Esophagus squamous epithelium (tissue), 4 donors: ENCODE measurements around the gene TOX2.

Experiments
- POLR2A ChIP-seq, 4 donors: fragments of 450-650 bp; IDR thresholded peaks; one replicate each; pipeline ENCODE4 v1.6.1; 2017; ENCODE audit warnings: antibody characterized with exemption in 4 of 4, mild to moderate bottlenecking in 4 of 4, moderate library complexity in 3 of 4
- TF ChIP-seq, protein P1 (sequence below), 6 experiments: fragments of 450-650 bp in 4 of 6; fragments of 200-600 bp in 2 of 6; sonication (generic) in 2 of 6; IDR thresholded peaks; one replicate each; pipeline ENCODE4 v1.5.1; 2016 to 2019; ENCODE audit warnings: antibody characterized with exemption in 6 of 6, mild to moderate bottlenecking in 4 of 6, moderate library complexity in 4 of 6

DNA sequence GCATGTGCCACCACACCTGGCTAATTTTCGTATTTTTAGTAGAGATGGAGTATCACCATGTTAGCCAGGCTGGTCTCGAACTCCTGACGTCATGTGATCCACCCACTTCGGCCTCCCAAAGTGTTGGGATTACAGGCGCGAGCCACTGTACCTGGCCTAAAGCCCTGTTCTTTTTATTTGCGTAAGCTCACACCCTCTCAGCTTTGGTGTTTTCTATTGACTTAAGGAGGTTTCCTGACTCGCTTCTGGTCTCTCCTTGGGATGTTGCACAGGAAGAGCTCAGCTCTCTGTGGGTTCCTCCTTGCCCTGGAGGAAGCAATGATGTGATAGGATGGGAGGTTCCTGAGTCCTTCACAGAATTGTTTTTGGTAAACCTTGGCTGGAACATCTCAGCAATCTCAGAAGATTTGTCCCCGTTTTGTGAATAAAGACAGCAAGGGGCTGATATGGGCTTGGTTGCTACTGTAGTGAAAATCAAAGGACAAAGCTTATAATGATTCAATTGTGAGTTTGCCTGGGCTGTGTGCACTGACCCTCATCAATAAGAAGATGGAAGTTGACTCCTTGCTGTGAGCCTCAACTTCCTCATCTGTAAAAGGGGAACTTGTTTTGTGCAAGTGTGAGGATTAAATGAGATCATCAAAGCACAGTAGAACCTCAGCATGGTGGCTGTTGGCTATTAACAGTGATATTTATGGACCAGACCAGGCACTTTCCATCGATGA lies 27.0 kb downstream of the TOX2 start:
- TF ChIP-seq, protein P1, sequence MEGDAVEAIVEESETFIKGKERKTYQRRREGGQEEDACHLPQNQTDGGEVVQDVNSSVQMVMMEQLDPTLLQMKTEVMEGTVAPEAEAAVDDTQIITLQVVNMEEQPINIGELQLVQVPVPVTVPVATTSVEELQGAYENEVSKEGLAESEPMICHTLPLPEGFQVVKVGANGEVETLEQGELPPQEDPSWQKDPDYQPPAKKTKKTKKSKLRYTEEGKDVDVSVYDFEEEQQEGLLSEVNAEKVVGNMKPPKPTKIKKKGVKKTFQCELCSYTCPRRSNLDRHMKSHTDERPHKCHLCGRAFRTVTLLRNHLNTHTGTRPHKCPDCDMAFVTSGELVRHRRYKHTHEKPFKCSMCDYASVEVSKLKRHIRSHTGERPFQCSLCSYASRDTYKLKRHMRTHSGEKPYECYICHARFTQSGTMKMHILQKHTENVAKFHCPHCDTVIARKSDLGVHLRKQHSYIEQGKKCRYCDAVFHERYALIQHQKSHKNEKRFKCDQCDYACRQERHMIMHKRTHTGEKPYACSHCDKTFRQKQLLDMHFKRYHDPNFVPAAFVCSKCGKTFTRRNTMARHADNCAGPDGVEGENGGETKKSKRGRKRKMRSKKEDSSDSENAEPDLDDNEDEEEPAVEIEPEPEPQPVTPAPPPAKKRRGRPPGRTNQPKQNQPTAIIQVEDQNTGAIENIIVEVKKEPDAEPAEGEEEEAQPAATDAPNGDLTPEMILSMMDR (IDR thresholded peaks at IDR 0.05) = no peak
- no peak for TF ChIP-seq POLR2A (IDR thresholded peaks at IDR 0.05)
